Neural progenitor cell (in vitro differentiated cells): ENCODE measurements around the gene EHBP1.

ENCODE experiments used
- CTCF ChIP-seq: fragments of 200-600 bp; sonication (generic); IDR thresholded peaks from 2 replicates; pipeline ENCODE4 v1.5.1; 2017; ENCODE audit warnings: antibody characterized with exemption, mild to moderate bottlenecking
- EZH2 ChIP-seq: fragments of 200-600 bp; sonication (generic); IDR thresholded peaks from 2 replicates; pipeline ENCODE4 v1.6.1; 2017; ENCODE audit warnings: antibody characterized with exemption, mild to moderate bottlenecking, moderate library complexity

GRCh38 chr2:62996534-62997186 lies 291.1 kb downstream of the EHBP1 start:
- TF ChIP-seq CTCF: no peak
- TF ChIP-seq EZH2: no peak
